ENCODE results near the gene DNAH6.

DNA sequence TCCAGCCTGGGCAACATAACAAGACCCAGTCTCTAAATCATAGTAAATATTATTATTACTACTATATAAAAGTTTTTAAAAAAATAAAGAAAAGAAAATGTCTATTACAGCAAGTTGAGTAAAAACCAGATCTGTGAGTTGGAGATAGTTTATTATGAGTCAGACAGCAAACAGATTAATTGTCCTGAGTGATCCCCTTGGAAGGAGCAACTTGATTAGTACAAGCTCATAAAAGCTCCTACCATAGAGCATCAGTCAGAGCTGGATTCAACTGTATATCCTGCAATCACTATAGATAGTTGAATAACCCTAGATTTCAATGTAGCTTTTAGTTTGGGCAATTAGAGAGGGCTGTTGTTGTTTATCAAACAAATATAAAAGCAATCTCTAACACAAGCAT lies 280.5 kb downstream of the DNAH6 start:
- TF ChIP-seq, protein P1, sequence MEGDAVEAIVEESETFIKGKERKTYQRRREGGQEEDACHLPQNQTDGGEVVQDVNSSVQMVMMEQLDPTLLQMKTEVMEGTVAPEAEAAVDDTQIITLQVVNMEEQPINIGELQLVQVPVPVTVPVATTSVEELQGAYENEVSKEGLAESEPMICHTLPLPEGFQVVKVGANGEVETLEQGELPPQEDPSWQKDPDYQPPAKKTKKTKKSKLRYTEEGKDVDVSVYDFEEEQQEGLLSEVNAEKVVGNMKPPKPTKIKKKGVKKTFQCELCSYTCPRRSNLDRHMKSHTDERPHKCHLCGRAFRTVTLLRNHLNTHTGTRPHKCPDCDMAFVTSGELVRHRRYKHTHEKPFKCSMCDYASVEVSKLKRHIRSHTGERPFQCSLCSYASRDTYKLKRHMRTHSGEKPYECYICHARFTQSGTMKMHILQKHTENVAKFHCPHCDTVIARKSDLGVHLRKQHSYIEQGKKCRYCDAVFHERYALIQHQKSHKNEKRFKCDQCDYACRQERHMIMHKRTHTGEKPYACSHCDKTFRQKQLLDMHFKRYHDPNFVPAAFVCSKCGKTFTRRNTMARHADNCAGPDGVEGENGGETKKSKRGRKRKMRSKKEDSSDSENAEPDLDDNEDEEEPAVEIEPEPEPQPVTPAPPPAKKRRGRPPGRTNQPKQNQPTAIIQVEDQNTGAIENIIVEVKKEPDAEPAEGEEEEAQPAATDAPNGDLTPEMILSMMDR (IDR thresholded peaks at IDR 0.05 in 2 of 3, conservative IDR thresholded peaks at IDR 0.05 in 1 of 3; ENCODE audit: borderline replicate concordance in 1 of 3, insufficient read depth in 1 of 3, low read depth in 2 of 3, low read length in 2 of 3): no peak
- TF ChIP-seq, protein P2, sequence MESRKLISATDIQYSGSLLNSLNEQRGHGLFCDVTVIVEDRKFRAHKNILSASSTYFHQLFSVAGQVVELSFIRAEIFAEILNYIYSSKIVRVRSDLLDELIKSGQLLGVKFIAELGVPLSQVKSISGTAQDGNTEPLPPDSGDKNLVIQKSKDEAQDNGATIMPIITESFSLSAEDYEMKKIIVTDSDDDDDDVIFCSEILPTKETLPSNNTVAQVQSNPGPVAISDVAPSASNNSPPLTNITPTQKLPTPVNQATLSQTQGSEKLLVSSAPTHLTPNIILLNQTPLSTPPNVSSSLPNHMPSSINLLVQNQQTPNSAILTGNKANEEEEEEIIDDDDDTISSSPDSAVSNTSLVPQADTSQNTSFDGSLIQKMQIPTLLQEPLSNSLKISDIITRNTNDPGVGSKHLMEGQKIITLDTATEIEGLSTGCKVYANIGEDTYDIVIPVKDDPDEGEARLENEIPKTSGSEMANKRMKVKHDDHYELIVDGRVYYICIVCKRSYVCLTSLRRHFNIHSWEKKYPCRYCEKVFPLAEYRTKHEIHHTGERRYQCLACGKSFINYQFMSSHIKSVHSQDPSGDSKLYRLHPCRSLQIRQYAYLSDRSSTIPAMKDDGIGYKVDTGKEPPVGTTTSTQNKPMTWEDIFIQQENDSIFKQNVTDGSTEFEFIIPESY (IDR thresholded peaks at IDR 0.05; ENCODE audit: extremely low read depth, insufficient replicate concordance, low read length): no peak
- no peak for TF ChIP-seq POLR2AphosphoS5 (IDR thresholded peaks at IDR 0.05; ENCODE audit: low read depth, low read length)
- no peak for TF ChIP-seq SP1 (IDR thresholded peaks at IDR 0.05; ENCODE audit: low read depth)
- TF ChIP-seq POLR2A (IDR thresholded peaks at IDR 0.05; ENCODE audit: borderline replicate concordance, extremely low read depth, insufficient read depth, insufficient read length): no peak
- no peak for TF ChIP-seq ZFX (IDR thresholded peaks at IDR 0.05)
- no peak for TF ChIP-seq EZH2 (IDR thresholded peaks at IDR 0.05)
- no peak for TF ChIP-seq RAD21 (IDR thresholded peaks at IDR 0.05; ENCODE audit: low read depth)
- TF ChIP-seq JUND (IDR thresholded peaks at IDR 0.05): no peak
